ENCODE measurements around the gene RSPH3.

RSPH3 gene

GRCh38 chr6:158923805-158924498, 76.0 kb downstream of the RSPH3 start:
- Histone ChIP-seq H3K4me2 (ENCODE audit: low read length) (no peak overlapping the region), H3K9me2 (ENCODE audit: low read depth, low read length) (no peaks in the 10 kb centered on the region), H3K4me3 (ENCODE audit: low read depth, low read length, poor library complexity, severe bottlenecking) (no peak overlapping the region), H3K9me3 (ENCODE audit: low read length) (no peaks in the 10 kb centered on the region), H3K4me1 (ENCODE audit: insufficient read depth, low read length, severe bottlenecking) (peaks cover 32% of the 10 kb centered on the region), H3K27ac (ENCODE audit: low read depth, low read length, poor library complexity, severe bottlenecking) (no peak overlapping the region), H3K36me3 (ENCODE audit: insufficient read depth, low read length) (no peaks in the 10 kb centered on the region), H3K79me2 (ENCODE audit: insufficient read depth, low read length) (no peaks in the 10 kb centered on the region), H4K20me1 (ENCODE audit: insufficient read depth, low read length) (no peaks in the 10 kb centered on the region), H3F3A (ENCODE audit: insufficient read depth, low read length) (no peaks in the 10 kb centered on the region), H2AFZ (ENCODE audit: low read length) (no peak overlapping the region), H3K9ac (ENCODE audit: low read length) (no peak overlapping the region), H3K27me3 (ENCODE audit: insufficient read depth, low read length) (no peaks in the 10 kb centered on the region)
- TF ChIP-seq EZH2 (IDR thresholded peaks at IDR 0.05; ENCODE audit: borderline replicate concordance, low read length): no peak
